Measurements from ENCODE around the gene CYRIA.

Gene CYRIA

DNA sequence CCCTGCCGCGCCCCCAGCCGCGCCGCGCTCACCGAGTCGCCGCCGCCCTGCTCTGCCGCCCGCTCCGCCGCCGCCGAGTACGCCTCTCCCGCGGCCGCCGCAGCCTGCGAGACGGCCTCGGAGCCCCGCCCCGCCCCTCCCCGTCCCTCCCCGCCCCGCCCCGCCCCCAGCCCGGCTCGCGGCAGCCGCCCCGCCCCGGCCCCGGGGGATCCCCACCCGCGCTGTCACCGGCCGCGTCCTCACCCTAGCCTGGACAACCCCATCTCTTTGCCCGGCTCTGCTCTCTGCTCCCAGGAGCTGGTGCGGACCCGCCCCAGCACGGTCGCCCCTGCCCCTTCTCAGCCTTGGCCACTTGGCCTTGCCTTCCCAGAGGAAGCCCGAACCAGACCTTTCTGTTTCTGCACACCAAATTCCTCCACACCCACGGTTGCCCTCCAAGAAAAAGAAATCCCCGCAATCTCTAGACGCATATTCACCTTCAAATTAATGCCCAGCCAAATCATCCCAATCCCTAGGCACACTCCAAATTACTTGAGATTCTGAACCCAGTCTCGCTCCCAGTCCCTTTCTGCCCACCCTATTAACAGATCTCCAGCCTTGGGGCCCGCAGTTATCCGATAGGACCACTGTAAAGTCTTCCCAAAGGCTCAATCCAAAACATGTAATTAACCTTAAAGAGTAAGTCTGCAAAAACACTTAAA lies at the start of gene CYRIA:
Gene CYRIA, minus strand, starts transcription at position 87 of the 701 bp plus-strand sequence. CDS start 77,715 bp downstream, outside the sequence.
- H3K27ac ChIP-seq = peak within 1 kb of the TSS; percentile 26; the same call in 1 of the 2 replicates

DNA sequence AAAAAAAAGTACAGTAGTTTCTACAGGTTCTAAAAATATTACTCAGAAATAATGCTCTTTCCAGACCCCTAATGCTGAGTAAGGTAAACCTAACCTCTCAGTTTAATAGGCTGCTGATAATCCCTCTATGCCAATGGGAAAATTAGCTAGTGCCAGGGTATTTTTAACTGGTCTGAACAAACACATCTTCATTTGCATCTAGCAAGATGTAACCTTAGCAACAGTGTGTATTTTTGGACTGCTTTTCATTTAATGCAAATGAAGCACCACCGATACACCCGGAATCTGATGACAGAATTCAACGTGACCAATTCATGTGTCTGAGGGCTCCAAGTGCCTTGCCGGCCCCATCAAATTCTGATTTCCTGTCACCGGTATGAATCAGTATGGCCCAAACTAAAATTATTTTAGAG lies 47.4 kb upstream of the CYRIA start:
- no peak overlapping the region for H3K27ac ChIP-seq
- no peak for TF ChIP-seq ZFX (IDR thresholded peaks at IDR 0.05)
- TF ChIP-seq, protein P1, sequence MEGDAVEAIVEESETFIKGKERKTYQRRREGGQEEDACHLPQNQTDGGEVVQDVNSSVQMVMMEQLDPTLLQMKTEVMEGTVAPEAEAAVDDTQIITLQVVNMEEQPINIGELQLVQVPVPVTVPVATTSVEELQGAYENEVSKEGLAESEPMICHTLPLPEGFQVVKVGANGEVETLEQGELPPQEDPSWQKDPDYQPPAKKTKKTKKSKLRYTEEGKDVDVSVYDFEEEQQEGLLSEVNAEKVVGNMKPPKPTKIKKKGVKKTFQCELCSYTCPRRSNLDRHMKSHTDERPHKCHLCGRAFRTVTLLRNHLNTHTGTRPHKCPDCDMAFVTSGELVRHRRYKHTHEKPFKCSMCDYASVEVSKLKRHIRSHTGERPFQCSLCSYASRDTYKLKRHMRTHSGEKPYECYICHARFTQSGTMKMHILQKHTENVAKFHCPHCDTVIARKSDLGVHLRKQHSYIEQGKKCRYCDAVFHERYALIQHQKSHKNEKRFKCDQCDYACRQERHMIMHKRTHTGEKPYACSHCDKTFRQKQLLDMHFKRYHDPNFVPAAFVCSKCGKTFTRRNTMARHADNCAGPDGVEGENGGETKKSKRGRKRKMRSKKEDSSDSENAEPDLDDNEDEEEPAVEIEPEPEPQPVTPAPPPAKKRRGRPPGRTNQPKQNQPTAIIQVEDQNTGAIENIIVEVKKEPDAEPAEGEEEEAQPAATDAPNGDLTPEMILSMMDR (conservative IDR thresholded peaks at IDR 0.05) = no peak

More for the DNA sequence above, at the start of gene CYRIA:
- no peak for TF ChIP-seq ZFX (IDR thresholded peaks at IDR 0.05)
- TF ChIP-seq, protein P1 (conservative IDR thresholded peaks at IDR 0.05) = no peak

DNA sequence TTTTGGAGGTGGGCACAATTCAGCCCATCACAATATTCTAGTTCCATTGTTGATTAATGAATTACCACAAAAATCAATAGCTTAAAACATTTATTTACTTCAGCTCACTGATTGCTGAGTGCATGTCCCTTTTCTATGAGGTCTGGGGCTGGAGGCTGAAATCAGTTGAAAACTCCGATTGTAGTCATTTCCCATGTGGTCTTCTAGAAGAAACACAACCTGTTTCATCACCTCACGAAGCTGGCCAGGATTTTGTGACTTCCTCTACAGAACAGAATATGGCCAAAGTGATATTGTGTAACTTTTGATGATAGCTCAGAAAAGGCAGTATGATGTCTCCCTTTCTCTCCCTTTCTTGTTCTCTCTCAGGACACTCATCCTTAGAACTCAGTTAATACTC lies 44.1 kb upstream of the CYRIA start:
- TF ChIP-seq ZFX (IDR thresholded peaks at IDR 0.05) = no peak
- TF ChIP-seq, protein P1 (conservative IDR thresholded peaks at IDR 0.05) = no peak
- H3K27ac ChIP-seq = no peak overlapping the region

DNA sequence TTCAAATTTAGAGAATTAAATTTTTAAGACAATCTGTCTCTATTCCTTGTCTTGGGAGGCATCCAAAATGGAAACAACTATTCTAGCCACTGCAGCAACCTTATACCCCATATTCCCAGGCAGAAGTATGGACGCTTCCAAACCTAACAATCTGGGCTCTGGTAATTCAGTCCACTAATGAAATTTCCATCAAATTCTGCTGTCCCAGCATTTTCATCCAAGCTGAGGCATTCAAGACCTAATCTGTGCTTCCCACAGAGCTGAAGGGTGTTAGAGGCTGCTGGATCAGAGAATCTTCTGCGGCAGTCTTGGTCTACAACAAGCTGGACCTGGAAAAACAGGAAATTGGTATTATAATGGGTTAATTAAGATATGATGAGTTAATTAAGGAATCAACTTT lies 42.5 kb upstream of the CYRIA start:
- TF ChIP-seq, protein P1 (conservative IDR thresholded peaks at IDR 0.05) = no peak
- H3K27ac ChIP-seq = no peak overlapping the region

DNA sequence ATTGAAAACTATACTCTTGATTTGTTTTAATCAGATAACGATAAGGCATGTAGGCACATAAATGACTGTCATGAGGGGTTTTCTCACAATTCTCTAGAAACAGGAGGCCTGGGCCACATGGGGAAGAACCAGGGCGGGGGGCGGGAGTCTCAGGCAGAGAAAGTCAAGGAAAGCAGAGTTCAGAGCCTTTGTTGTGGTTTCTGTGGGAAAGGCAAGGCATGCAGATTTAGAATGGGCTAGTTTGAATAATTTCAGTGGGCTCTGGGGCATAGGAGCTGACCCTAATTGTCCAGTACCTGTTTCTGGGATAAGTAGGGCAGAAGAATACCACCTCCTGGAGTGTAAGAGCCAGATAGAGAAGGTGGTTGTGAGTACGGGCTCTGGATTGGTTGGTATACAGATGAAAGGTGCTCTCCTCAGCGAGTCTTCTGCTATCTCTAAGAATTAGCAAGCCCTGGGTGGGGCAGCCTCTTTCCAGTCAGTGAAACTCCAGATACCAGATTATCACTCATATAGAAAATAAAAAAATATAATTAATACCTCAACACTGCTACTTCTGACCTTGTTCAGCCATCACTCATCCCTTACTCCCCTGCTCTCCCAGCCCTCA lies 41.5 kb upstream of the CYRIA start:
- no peak overlapping the region for H3K27ac ChIP-seq
- TF ChIP-seq, protein P1 (conservative IDR thresholded peaks at IDR 0.05) = no peak
- no peak for TF ChIP-seq ZFX (IDR thresholded peaks at IDR 0.05)

DNA sequence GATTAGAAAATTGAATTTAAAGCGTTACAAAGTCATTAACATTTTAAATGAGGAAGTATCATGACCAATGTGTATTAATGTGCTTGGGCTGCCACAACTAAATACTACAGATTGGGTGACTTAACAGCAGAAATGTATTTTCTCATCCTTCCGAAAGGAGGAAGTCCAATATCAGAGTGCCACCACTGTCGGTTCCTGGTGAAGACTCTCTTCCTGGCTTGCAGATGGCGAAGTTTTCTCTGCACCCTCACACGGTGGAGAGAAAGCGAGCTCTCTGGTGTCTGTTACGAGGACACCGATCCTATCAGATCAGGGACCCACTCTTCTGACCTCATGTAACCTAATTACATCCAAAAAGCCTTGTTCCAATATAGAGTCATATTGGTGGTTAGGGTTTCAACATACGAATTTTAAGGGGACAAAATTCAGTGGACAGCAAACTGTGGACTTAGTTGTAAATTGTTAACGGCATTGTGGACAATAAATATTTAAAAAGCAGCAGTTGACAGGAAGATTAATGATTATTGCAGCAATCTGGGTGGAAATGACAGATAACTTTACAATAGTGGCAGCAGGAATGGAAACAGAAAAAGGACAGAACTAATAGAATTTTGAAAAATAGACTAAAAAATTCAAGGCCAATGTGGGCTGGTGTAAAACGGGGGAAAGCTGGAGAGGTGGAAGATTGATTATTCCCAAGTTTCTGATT lies 35.1 kb upstream of the CYRIA start:
- H3K27ac ChIP-seq = no peak overlapping the region
- TF ChIP-seq ZFX (IDR thresholded peaks at IDR 0.05) = no peak
- TF ChIP-seq, protein P1 (conservative IDR thresholded peaks at IDR 0.05) = no peak

DNA sequence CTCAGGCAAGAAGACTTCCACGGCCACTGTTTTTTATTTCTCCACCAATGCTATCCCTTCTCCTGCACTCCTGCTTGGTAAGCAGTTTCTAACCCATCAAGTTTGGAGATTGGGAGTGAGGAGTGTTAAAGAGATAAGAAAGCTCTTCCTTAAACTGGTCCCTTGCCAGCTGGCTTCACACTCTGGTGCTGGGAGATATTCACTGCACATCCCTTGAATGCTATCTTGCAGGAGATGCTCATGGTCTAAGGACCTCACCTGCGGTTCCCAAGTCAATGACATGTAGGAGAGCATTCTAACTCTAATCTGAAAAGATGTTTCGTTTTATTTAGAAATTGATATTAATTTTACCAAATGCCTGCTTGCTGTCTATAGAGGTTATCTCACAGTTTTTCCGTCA lies 28.2 kb upstream of the CYRIA start:
- H3K27ac ChIP-seq = no peak overlapping the region
- TF ChIP-seq, protein P1 (conservative IDR thresholded peaks at IDR 0.05) = no peak
- TF ChIP-seq ZFX (IDR thresholded peaks at IDR 0.05) = no peak

Measured in C4-2B (cell line).